GM12891 (cell line): ENCODE measurements around the gene DUSP5.

Experiments
- POLR2A ChIP-seq: IDR thresholded peaks from 2 replicates; pipeline ENCODE4 v1.6.1; 2011; ENCODE audit warnings: low read depth, low read length, control low read depth
- POLR2AphosphoS5 ChIP-seq: IDR thresholded peaks from 2 replicates; pipeline ENCODE4 v1.6.1; 2011; ENCODE audit warnings: low read depth, low read length, control low read depth
- TAF1 ChIP-seq: IDR thresholded peaks from 2 replicates; pipeline ENCODE4 v1.6.1; 2011; ENCODE audit warnings: low read depth, low read length, control low read depth

DNA sequence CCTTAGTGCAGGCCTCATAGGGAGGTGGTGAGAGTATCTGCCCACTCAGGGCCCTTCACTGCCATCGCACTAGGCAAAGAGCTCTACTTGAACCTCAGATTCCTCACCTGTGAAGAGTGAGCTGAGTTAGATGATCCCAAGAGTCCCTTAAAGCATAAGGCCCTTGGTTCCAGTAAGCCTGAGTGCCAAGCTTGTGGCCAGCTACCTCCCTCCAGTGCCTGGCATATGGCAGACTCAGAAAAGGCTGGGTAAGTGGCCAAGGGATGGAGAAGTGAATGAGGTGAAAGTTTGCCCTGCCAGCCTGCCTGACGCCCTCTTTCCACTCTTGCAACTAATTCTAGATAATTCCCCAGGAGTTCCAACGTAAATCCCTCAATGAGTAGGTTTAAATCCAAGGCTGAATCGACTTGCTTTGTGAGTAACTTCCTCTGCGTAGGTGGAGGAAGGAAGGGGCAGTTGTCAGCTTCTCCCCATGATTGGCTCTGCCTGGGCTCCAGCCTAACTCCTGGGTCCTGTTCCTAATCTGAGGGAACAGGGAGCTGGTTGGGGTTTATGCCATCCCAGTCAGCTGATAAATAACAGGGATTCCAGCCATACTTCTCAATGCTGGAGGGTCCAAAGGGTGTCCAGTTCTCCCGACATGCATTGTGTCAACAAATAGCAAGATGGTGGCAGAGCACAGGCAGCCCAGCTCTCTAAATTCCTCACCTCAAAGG lies 14.2 kb downstream of the DUSP5 start:
- TF ChIP-seq POLR2AphosphoS5 = 0 out of 2 replicates have a peak, but pooled peaks have one; percentile 12
- TF ChIP-seq POLR2A = peak; percentile 57
- no peak for TF ChIP-seq TAF1
